Spleen (tissue), 13 donors: ENCODE results near the gene SEC61B. TPM values are rescaled to one million over a fixed set of nuclear protein-coding genes. Genes with fewer than 3 reads are reported as not detected.

Experiments used
- DNase-seq: peaks from one replicate; pipeline ENCODE4 v3.0.0-alpha.2; 2020
- H3K27ac ChIP-seq, 8 donors: fragments of 200-600 bp; sonication (generic) in 7 of 8; 1 replicate in 4 of 8; 2 replicates in 4 of 8; pipeline versions ENCODE4 v1.5.0 to v1.8.0; 2016 to 2021; ENCODE audit warnings: inconsistent platforms in 4 of 8, mild to moderate bottlenecking in 4 of 8, moderate library complexity in 1 of 8
- H3K27me3 ChIP-seq, 7 donors: fragments of 200-600 bp; sonication (generic) in 6 of 7; replicated peaks in 1 of 7; 1 replicate in 4 of 7; 2 replicates in 3 of 7; pipeline versions ENCODE4 v1.5.0 to v1.8.0; 2016 to 2021; ENCODE audit warnings: inconsistent platforms in 3 of 7, mild to moderate bottlenecking in 1 of 7
- H3K36me3 ChIP-seq, 6 donors: fragments of 200-600 bp; sonication (generic) in 5 of 6; 1 replicate in 4 of 6; 2 replicates in 2 of 6; pipeline versions ENCODE4 v1.5.0 to v1.8.0; 2016 to 2021; ENCODE audit warnings: inconsistent platforms in 2 of 6
- H3K4me1 ChIP-seq, 6 donors: fragments of 200-600 bp; sonication (generic) in 5 of 6; 1 replicate in 3 of 6; 2 replicates in 3 of 6; pipeline versions ENCODE4 v1.5.0 to v1.8.0; 2016 to 2021; ENCODE audit warnings: inconsistent platforms in 3 of 6
- H3K4me3 ChIP-seq, 8 donors: fragments of 200-600 bp; sonication (generic) in 7 of 8; 1 replicate in 4 of 8; 2 replicates in 4 of 8; pipeline versions ENCODE4 v1.5.0 to v1.8.0; 2016 to 2021; ENCODE audit warnings: inconsistent platforms in 4 of 8, mild to moderate bottlenecking in 4 of 8, moderate library complexity in 2 of 8
- H3K9me3 ChIP-seq, 8 donors: fragments of 200-600 bp; sonication (generic) in 7 of 8; 1 replicate in 4 of 8; 2 replicates in 4 of 8; pipeline versions ENCODE4 v1.5.0 to v1.8.0; 2016 to 2021; ENCODE audit warnings: inconsistent platforms in 4 of 8
- CTCF ChIP-seq, 11 experiments: fragments of 200-600 bp in 7 of 11; fragments of 450-650 bp in 4 of 11; sonication (generic) in 4 of 11; IDR thresholded peaks in 8 of 11; conservative IDR thresholded peaks in 3 of 11; 1 replicate in 7 of 11; 2 replicates in 4 of 11; pipeline versions ENCODE4 v1.4.0 to v1.8.0; 2016 to 2021; ENCODE audit warnings: antibody characterized with exemption in 11 of 11, inconsistent platforms in 4 of 11, mild to moderate bottlenecking in 1 of 11
- POLR2A ChIP-seq, 3 donors: fragments of 450-650 bp; IDR thresholded peaks; one replicate each; pipeline ENCODE4 v1.5.1; 2017; ENCODE audit warnings: antibody characterized with exemption in 3 of 3, mild to moderate bottlenecking in 1 of 3
- POLR2AphosphoS5 ChIP-seq, 3 donors: sonication (generic); formaldehyde crosslinking; IDR thresholded peaks; one replicate each; pipeline ENCODE4 v1.5.1; 2017; ENCODE audit warnings: antibody characterized with exemption in 3 of 3
- WGBS, 5 donors: extraction: QIAGEN DNeasy Blood & Tissue Kit in 3 of 5; methylation state at CpG; one replicate each; pipeline versions ENCODE4 v1.1.5 to v1.1.7; 2013 to 2018; 5-methylcytosine and 5-hydroxymethylcytosine counted together
- intact Hi-C: fragments of 100-400 bp; cut with DNase I; formaldehyde crosslinking; loops from one replicate; pipeline ENCODE4 v1.15.0; 2023; ENCODE audit warnings: low total_unique reads
- long read RNA-seq, 2 donors: transcript quantifications; one replicate each; lab custom pipeline, GENCODE V29; 2026
- polyA plus RNA-seq, 3 donors: library from polyadenylated mRNA; stranded (reverse); fragments of 200-250 nt; gene quantifications; one replicate each; pipeline ENCODE4 v1.2.1, GENCODE V29; 2013
- total RNA-seq, 7 donors: library from RNA; depleted of rRNA in 3 of 7; stranded (reverse); fragments of >200 nt in 3 of 7; fragmentation: NEBNext Ultra II Directional in 4 of 7; extraction: Animal tissue kit (Norgen Biotek cat#: 25700) in 4 of 7; gene quantifications; one replicate each; pipeline versions ENCODE4 v1.1.0 to v1.2.1, GENCODE V29; 2016 to 2021
- donor health status: healthy with polysubstance abuse.
- donor health status: DM: no; HTN: no; CAD: no; lungs with moderate emphysema.
- donor health status: DM: no; HTN: no; CAD: no.
- donor health status: Bipolar disorder and iron deficiency.
- donor health status: healthy.
- donor health status: DM: no; HTN: no; CAD: no.
- donor health status: DM: yes; HTN: yes; CAD: no.

Gene SEC61B
- 100 to 1,000 TPM in 1 of 7 donors, 10 to 100 TPM in 6; 70.4 to 147 (median 86.9) TPM for total RNA-seq
- 100 to 1,000 TPM; 175 to 244 (median 244) TPM for polyA plus RNA-seq
- long read RNA-seq, donor 1, transcript SEC61B-201 (4 exons, 545 nt): major isoform, 192 of 228 reads
- long read RNA-seq, donor 1, partial matches to known transcripts: 33 of 228 reads
- long read RNA-seq, donor 1, other reads (novel, unspliced or antisense): 0 of 228 reads
- long read RNA-seq, donor 2, transcript SEC61B-201 (4 exons, 545 nt): major isoform, 128 of 137 reads
- long read RNA-seq, donor 2, partial matches to known transcripts: 7 of 137 reads
- long read RNA-seq, donor 2, other reads (novel, unspliced or antisense): 0 of 137 reads

- Histone ChIP-seq H3K27ac (peak within 1 kb of the TSS; percentile 89 to 98 (median 94)), H3K9me3 (no peaks in the 10 kb centered on the region), H3K4me3 (peak within 1 kb of the TSS; percentile 74 to 98 (median 87)), H3K4me1 (peaks cover 43 to 90% (median 77%) of the 10 kb centered on the region in 6 donors), H3K27me3 (no peaks in the 10 kb centered on the region), H3K36me3 (peaks cover 0 to 55% (median 19%) of the 10 kb centered on the region in 6 donors)
- TF ChIP-seq CTCF (IDR thresholded peaks at IDR 0.05 in 8 of 11, conservative IDR thresholded peaks at IDR 0.05 in 3 of 11) (peak in 6 of 11 experiments; percentile 11 to 28 (median 18)), POLR2A (IDR thresholded peaks at IDR 0.05) (peak; percentile 20 to 91 (median 73)), POLR2AphosphoS5 (IDR thresholded peaks at IDR 0.05) (peak; percentile 96 to 98 (median 98))
- DNase-seq: peak; percentile 98
- WGBS, 5 donors: 0% methylated on average over 12 to 70 of the region's 70 CpGs
- intact Hi-C loops: no loop called here
These were observed at the start of gene SEC61B, which contains the start of gene ALG2 for GRCh38 chr9:99221621-99222415. Gene SEC61B, plus strand, starts transcription at chr9:99222282. Its CDS starts 82 bp downstream, at chr9:99222364. Gene ALG2, minus strand, starts transcription at chr9:99221942. Its CDS starts 48 bp downstream, at chr9:99221894.

GRCh38 chr9:99173570-99174504 is 48.2 kb upstream of the SEC61B start:
- Histone ChIP-seq H3K9me3 (no peaks in the 10 kb centered on the region), H3K4me1 (no peaks in the 10 kb centered on the region), H3K27ac (no peak overlapping the region), H3K4me3 (no peak overlapping the region), H3K36me3 (no peaks in the 10 kb centered on the region), H3K27me3 (no peaks in the 10 kb centered on the region)
- TF ChIP-seq POLR2A (IDR thresholded peaks at IDR 0.05) (no peak), POLR2AphosphoS5 (IDR thresholded peaks at IDR 0.05) (no peak), CTCF (IDR thresholded peaks at IDR 0.05 in 8 of 11, conservative IDR thresholded peaks at IDR 0.05 in 3 of 11) (no peak)
- intact Hi-C loops: no loop called here
- 81 to 89% (median 84%) methylated on average over 10 of the region's 10 CpGs for WGBS, 5 donors
- DNase-seq: no peak

- Histone ChIP-seq H3K27me3 (no peaks in the 10 kb centered on the region), H3K9me3 (no peaks in the 10 kb centered on the region), H3K36me3 (no peaks in the 10 kb centered on the region), H3K4me3 (no peak overlapping the region), H3K4me1 (peaks cover 0 to 12% (median 3%) of the 10 kb centered on the region in 6 donors), H3K27ac (no peak overlapping the region)
- DNase-seq: no peak
- 79 to 91% (median 83%) methylated on average over 4 of the region's 4 CpGs for WGBS, 5 donors
- intact Hi-C loops: no loop called here
- TF ChIP-seq POLR2AphosphoS5 (IDR thresholded peaks at IDR 0.05): no peak
- TF ChIP-seq CTCF (IDR thresholded peaks at IDR 0.05 in 8 of 11, conservative IDR thresholded peaks at IDR 0.05 in 3 of 11): no peak
- TF ChIP-seq POLR2A (IDR thresholded peaks at IDR 0.05): no peak
These were observed 45.5 kb upstream of the SEC61B start for GRCh38 chr9:99176527-99177013.
